Activated CD4-positive, alpha-beta T cell treated with anti-CD3 and anti-CD28 coated beads for 48 hours (primary cell): ENCODE data around the gene TTF2.

Experiments
- DNase-seq: peaks from one replicate; pipeline ENCODE4 v3.0.0-alpha.2; 2020

Gene TTF2

GRCh38 chr1:117047271-117047670 lies 12.9 kb upstream of the TTF2 start:
- DNase-seq = no peak

DNA sequence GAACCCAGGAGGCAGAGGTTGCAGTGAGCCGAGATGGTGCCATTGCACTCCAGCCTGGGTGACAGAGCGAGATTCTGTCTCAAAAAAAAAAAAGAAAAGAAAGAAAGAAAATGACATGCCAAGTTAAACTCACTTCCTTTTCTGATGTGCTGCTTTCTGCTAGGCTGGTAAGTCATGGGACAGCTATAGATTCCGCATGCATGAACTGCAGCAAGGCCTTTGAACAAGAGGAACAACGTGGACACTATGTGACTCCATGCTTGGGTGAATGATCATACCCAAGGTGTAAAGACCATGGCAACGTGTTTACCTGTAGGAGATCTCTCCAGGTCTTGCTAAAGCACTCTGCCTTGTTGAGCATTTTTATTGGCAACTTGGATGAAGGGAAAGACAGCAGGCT lies 10.3 kb upstream of the TTF2 start:
- no peak for DNase-seq

DNA sequence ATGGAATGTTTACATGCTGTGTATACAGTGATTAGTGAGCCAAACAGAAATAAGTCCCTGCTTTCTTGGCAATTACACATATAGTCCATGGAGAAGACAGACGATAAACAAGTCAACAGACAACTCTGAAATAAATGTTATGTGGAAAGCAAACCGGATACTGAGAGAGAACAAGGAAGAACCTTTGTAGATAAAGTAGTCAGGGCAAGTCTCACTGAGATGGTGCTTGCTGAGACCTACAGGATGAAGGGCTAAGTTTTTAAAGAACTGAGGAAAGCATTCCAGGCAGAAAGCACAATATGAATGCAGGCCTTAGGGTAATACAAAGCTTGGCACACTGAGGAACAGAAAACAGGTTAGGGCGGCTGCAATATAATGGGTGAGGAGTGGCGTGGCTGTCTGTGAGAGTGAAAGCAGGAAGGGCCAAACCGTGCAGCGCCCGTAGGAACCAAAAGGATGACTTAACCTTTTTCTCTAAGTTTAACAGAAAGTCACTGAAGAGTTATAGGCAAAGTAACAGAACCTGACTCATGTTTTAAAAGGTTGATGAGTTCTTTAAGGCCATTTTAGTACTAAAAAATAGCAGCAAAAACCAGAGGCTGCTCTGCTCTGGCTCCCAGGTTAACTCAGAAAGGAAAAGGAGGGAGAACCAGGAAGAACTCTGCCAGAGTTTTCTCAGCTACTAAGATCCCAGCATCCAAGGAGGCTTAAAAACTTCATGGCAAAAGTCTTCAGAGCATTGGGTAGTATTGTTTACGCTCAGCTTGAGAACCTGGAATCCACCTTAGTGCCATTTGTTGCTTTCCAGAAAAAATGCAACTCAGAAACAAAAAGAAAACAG lies 8.7 kb upstream of the TTF2 start:
- peak; percentile 55 for DNase-seq

DNA sequence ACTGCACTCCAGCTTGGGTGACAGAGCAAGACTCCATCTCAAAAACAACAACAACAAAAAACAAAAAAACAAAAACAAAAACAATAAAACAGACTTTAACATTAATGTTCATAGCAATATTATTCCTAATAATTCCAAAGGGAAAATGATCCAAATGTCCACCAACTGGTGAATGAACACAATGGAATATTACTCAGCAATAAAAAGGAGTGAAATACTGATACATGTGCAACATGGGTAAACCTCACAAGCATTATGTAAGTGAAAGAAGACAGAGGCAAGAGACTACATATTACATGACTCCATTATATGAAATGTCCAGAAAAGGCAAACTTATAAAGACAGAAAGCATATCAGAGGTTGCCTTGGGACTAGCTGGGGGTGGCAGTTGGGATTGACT lies 6.1 kb upstream of the TTF2 start:
- DNase-seq = no peak

DNA sequence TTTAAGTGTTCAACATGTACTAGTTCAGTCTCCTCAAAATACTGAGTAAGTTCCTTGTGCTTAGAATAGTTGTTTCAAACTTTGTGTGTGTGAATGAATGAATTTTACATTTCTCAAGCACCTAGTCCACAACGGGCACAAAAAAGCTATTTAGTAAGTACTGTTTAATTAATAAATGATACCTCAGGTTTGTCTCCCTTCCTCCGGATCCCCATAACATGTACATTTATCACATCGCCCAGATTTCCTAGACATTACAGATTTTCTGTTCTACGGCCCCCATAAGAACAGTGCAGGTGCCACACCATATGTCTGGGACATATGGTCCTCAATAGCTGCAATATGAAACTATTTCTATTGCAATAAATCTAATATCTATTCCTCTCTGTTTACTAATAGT lies 1.3 kb upstream of the TTF2 start:
- no peak for DNase-seq

GRCh38 chr1:117059334-117059677 lies 820 bp upstream of the TTF2 start:
- DNase-seq = peak; percentile 81

DNA sequence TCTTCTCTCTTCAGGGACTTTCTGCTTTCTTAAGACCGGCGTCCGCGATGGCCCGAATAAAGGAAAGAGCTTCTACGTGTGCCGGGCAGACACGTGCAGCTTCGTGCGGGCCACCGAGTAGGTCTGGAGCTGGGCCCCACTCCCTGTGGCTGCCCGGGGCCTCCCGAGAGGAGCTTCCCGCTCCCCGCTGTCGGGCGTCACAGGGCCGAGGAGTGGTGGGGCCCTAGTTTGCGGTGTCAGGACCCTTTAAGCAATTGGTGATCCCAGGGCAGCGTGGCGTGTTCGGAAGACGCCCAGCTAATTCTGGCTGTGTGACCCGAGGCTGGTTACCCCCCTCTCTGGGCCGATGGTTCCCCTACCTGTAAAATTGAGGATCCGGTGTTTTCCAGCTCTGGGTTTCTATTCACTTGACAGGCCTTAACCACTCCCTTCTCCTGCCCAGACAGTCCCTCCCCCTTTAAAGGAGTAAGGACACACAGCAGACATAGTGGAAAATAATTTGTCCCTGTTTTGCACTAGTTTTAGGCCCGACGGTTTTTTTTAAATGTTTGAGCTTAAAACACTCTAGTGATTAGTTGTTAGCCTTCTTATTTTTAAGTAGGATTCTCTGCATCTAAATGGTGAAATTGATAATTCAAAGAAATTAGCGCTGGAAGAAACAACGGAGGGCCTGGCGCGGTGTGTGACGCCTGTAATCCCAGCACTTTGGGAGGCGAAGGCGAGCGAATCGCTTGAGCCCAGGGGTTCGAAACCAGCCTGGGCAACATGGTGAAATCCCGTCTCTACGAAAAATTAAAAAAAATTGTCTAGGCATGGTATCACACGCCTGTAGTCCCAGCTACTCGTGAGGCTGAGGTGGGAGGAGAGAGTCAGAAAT lies 553 bp downstream of the TTF2 start:
- DNase-seq = no peak

DNA sequence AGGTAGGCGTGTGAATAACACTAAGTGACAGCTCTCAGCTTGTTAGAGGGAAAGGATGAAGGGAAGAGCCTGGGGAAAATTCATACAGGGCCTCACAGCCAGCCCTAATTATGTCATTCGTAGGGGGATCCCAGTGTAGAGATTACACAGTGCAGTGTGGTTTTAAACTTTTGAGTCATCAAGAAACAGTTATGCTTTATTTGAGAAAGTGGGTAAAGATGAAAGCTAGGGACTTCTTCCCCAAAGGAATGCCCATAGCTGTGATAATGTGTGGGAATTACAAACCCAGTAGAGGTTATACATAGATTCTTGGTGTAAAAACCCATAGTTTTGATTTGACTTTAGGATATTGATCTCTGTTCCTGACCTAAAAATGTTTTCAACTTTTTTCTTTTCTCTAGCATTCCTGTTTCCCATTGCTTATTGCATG lies 1.9 kb downstream of the TTF2 start:
- peak; percentile 40 for DNase-seq

DNA sequence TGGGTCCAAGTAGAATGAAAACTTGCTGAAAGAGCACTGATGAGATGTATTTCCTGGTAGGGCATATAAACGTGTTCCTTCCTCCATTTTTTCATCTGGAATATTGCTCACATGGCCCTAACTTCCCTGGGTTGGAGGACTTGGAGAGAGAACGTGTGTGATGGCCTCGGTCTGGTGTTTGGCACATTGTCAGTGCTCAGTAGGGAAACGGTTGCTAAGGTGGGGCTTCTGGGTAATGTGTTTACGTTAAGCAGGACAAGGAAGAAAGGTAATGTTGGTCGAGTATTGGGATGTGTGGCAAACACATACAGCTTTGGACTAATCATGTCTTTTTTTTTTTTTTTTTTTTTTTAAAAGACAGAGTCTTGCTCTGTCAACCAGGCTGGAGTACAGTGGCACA lies 6.2 kb downstream of the TTF2 start:
- no peak for DNase-seq

DNA sequence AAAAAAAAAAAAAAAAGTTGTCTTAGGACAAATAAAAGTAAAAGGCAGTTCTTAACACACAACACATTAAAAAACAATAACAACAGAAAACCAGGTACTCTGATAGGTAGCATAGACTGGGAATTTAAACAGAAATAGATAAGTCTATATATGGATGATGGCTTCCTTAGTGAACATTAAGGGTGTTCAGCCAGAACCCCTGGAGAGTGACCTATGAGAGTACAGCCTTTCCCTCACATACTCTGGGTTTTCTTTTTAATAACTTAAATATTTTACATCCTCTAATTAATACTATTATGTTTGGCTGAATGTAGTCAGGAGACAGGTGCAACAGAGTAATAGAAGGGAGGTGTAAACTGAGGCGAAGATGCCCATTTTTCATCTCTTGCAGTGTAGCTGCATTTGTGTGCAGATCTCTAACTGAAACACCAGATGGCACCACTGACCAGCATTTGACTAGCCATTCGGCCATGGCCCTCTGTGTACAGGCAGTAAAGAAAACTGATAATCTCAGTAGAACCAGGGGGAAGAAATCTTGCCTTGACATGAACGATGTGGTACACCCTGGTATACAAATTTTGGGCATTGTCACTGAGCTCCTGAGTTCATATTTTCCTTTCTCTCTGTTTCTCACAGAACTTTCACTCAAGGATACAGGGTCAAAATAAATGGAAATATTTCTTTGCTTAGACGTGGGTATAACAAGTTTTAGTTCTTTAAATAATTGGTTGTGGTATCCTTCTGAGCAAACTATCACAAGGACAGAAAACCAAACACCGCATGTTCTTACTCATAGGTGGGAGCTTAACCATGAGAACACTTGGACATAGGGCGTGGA lies 7.6 kb downstream of the TTF2 start:
- peak; percentile 50 for DNase-seq

- no peak for DNase-seq
These were observed 8.5 kb downstream of the TTF2 start for GRCh38 chr1:117068580-117068979.

DNA sequence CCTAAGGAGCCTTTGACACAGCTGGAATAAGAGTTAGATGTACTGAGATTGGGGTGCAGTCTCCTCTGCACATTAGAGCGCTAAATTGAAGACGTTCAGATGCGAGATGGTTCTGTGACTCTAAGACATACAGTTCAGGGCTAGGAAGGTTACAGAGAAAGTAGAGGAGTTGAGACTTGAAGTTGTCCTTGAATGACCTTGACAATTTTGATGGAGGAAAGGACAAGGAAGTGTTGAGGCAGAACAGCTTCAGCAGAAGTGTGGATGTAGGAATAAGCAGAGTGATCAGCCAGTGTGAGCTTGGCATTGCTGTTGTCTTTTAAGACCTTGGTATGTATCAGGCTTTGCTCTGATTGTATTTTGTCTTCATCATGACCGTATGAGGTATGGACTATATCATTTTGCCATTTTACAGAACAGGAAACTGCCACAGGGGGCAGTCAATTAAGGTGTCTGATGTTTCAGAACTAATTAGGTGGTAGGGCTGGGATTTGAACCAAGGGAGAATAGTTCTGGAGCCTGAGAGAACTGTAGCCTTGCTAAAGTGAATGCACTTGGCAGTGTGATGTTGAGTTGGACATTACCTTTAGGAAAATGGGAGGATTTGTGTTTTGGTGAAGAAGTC lies 9.2 kb downstream of the TTF2 start:
- no peak for DNase-seq

DNA sequence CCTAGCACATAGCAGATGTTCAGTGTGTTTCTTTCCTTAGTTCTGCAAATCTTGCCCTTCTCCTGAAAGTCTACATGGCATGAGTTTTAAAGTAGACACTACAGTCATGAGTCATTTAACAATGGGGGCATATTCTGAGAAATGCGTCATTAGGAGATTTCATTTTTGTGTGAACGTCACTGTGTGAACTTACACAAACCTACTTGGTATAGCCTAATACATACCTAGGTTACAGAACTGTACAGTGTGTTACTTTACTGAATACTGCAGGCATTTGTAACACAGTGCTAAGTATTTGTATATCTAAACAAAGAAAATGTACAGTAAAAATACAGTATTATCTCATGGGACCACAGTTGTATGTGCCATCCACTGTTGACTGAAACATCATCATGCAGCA lies 10.0 kb downstream of the TTF2 start:
- no peak for DNase-seq

- peak; percentile 37 for DNase-seq
These were observed 16.5 kb downstream of the TTF2 start for GRCh38 chr1:117076648-117077047.

- peak; percentile 73 for DNase-seq
These were observed 17.1 kb downstream of the TTF2 start for GRCh38 chr1:117077267-117077666.

DNA sequence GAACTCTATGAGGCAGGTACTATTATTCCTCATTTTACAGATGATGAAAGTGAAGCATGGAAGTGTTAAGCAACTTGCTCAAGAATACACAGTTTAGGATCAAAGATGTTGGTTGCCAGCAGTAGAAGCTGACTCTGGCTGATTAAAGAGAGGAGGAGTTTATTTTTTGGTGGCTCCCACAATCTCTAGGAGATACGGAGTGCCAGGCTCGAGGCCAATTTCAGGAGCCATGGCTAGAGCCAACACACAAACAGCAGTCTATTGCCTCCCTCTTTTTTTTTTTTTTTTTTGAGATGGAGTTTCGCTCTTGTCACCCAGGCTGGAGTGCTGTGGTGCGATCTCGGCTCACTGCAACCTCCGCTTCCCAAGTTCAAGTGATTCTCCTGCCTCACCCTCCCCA lies 19.6 kb downstream of the TTF2 start:
- no peak for DNase-seq

GRCh38 chr1:117084231-117084630 lies 24.1 kb downstream of the TTF2 start:
- DNase-seq = no peak

GRCh38 chr1:117087686-117088085 lies 27.6 kb downstream of the TTF2 start:
- no peak for DNase-seq

DNA sequence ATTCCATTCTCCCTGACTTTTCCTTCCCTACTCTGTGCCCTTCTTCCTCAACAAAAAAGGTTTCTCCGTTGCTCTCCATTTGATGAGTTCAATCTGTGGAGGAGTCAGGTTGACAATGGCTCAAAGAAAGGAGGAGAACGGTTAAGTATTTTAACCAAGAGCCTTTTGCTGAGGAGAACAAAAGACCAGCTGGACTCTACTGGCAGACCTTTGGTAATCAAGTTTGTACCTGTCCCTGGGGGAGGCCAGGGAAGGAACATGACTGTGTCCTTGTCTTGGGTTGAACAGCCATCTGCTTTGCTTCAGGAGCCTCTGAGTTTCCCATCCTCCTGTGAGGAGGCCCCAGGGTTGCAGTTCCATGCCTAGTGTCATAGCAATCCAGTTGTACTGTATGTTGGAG lies 29.9 kb downstream of the TTF2 start:
- DNase-seq = no peak

DNA sequence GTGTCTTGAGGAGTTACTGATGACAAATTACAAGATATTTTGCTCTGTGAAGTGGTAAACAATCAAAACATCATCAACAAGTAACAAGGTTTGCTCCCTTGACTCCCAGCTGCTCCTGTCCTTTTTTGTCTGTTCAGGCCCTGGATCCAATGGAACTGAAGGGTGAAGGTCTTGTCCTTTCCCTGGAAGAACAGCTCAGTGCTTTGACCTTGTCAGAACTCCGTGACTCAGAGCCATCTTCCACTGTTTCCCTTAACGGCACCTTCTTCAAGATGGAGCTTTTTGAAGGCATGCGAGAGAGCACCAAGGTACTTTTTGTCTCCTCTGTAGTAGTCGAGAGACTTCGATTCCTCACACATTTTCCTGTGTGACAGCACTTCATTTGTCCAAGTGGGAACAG lies 32.5 kb downstream of the TTF2 start:
- DNase-seq = no peak

DNA sequence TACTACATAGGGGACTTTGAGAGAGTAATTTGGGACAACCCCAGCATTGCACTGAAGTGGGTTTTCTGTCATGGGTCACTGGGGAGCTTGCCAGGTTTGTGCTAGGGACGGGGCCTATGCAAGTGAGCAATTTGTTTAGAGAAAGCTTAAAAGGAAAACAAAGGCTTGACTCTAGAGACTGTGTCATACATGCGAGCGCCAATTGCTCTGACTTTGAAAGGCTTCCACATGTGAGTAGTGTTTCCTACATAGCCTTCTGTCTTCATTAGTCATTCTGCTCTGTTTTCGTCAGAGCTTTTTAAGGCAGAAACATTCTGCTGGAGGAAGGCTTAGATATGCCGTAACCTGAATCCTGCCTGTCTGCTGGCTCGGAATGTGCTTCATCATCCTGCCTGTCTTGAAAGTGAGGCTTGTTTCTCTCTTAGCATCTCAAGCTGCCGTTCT lies 33.0 kb downstream of the TTF2 start:
- peak; percentile 45 for DNase-seq

- peak; percentile 55 for DNase-seq
These were observed 33.9 kb downstream of the TTF2 start for GRCh38 chr1:117093870-117094621.
